ENCODE data around the gene SATB2.

The SATB2 gene

GRCh38 chr2:199449455-199449854 is 8.3 kb downstream of the SATB2 start:
- DNase-seq, result no peak

GRCh38 chr2:199446996-199447576 is 10.7 kb downstream of the SATB2 start:
- DNase-seq, result no peak

GRCh38 chr2:199444749-199445148 is 13.0 kb downstream of the SATB2 start:
- DNase-seq, result no peak

GRCh38 chr2:199443589-199444130 is 14.1 kb downstream of the SATB2 start:
- no peak for DNase-seq

GRCh38 chr2:199442173-199442572 is 15.6 kb downstream of the SATB2 start:
- no peak for DNase-seq

- no peak for DNase-seq
Observed at GRCh38 chr2:199441759-199442158, 16.0 kb downstream of the SATB2 start.

GRCh38 chr2:199440118-199440517 is 17.6 kb downstream of the SATB2 start:
- no peak for DNase-seq

- no peak for DNase-seq
Observed at GRCh38 chr2:199439542-199439941, 18.2 kb downstream of the SATB2 start.

- no peak for DNase-seq
Observed at GRCh38 chr2:199439066-199439465, 18.7 kb downstream of the SATB2 start.

- no peak for DNase-seq
Observed at GRCh38 chr2:199434555-199434954, 23.2 kb downstream of the SATB2 start.

GRCh38 chr2:199433204-199433832 is 24.4 kb downstream of the SATB2 start:
- no peak for DNase-seq

GRCh38 chr2:199431746-199432213 is 26.0 kb downstream of the SATB2 start:
- DNase-seq, result no peak

- DNase-seq, result no peak
Observed at GRCh38 chr2:199430214-199430613, 27.5 kb downstream of the SATB2 start.

- no peak for DNase-seq
Observed at GRCh38 chr2:199428291-199428690, 29.4 kb downstream of the SATB2 start.

GRCh38 chr2:199424160-199424559 is 33.6 kb downstream of the SATB2 start:
- DNase-seq, result no peak

GRCh38 chr2:199419428-199419827 is 38.3 kb downstream of the SATB2 start:
- DNase-seq, result no peak

- DNase-seq, result no peak
Observed at GRCh38 chr2:199414465-199414864, 43.3 kb downstream of the SATB2 start.

GRCh38 chr2:199414001-199414400 is 43.7 kb downstream of the SATB2 start:
- no peak for DNase-seq

GRCh38 chr2:199409759-199410529 is 47.8 kb downstream of the SATB2 start:
- no peak for DNase-seq

GRCh38 chr2:199407421-199407820 is 50.3 kb downstream of the SATB2 start:
- DNase-seq, result no peak

- no peak for DNase-seq
Observed at GRCh38 chr2:199405241-199405640, 52.5 kb downstream of the SATB2 start.

GRCh38 chr2:199404841-199405240 is 52.9 kb downstream of the SATB2 start:
- DNase-seq, result no peak

GRCh38 chr2:199395311-199395710 is 62.4 kb downstream of the SATB2 start:
- no peak for DNase-seq

GRCh38 chr2:199392363-199392762 is 65.4 kb downstream of the SATB2 start:
- DNase-seq, result no peak

All from NCI-H1105 treated with DMSO at 0.1 percent for 48 hours (cell line).